ENCODE data around the gene BTBD9.

- TF ChIP-seq, protein P1, sequence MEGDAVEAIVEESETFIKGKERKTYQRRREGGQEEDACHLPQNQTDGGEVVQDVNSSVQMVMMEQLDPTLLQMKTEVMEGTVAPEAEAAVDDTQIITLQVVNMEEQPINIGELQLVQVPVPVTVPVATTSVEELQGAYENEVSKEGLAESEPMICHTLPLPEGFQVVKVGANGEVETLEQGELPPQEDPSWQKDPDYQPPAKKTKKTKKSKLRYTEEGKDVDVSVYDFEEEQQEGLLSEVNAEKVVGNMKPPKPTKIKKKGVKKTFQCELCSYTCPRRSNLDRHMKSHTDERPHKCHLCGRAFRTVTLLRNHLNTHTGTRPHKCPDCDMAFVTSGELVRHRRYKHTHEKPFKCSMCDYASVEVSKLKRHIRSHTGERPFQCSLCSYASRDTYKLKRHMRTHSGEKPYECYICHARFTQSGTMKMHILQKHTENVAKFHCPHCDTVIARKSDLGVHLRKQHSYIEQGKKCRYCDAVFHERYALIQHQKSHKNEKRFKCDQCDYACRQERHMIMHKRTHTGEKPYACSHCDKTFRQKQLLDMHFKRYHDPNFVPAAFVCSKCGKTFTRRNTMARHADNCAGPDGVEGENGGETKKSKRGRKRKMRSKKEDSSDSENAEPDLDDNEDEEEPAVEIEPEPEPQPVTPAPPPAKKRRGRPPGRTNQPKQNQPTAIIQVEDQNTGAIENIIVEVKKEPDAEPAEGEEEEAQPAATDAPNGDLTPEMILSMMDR (IDR thresholded peaks at IDR 0.05) = no peak
- no peak for TF ChIP-seq RCOR1 (IDR thresholded peaks at IDR 0.05; ENCODE audit: low read depth, low read length)
- TF ChIP-seq, protein P2, sequence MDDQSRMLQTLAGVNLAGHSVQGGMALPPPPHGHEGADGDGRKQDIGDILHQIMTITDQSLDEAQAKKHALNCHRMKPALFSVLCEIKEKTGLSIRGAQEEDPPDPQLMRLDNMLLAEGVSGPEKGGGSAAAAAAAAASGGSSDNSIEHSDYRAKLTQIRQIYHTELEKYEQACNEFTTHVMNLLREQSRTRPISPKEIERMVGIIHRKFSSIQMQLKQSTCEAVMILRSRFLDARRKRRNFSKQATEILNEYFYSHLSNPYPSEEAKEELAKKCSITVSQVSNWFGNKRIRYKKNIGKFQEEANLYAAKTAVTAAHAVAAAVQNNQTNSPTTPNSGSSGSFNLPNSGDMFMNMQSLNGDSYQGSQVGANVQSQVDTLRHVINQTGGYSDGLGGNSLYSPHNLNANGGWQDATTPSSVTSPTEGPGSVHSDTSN (IDR thresholded peaks at IDR 0.05) = no peak
- TF ChIP-seq CHD4 (IDR thresholded peaks at IDR 0.05; ENCODE audit: borderline replicate concordance) = no peak
- no peak for TF ChIP-seq POLR2A (IDR thresholded peaks at IDR 0.05; ENCODE audit: low read length)
- no peak for TF ChIP-seq MYC (IDR thresholded peaks at IDR 0.05; ENCODE audit: borderline replicate concordance, low read length)
- TF ChIP-seq RFX5 (IDR thresholded peaks at IDR 0.05) = no peak
- TF ChIP-seq ZFP36 (IDR thresholded peaks at IDR 0.05; ENCODE audit: borderline replicate concordance, partially characterized antibody) = no peak
- no peak for TF ChIP-seq KDM1A (IDR thresholded peaks at IDR 0.05; ENCODE audit: low read depth)
- no peak for TF ChIP-seq ELK1 (IDR thresholded peaks at IDR 0.05; ENCODE audit: low read depth, low read length)
- TF ChIP-seq, protein P3, sequence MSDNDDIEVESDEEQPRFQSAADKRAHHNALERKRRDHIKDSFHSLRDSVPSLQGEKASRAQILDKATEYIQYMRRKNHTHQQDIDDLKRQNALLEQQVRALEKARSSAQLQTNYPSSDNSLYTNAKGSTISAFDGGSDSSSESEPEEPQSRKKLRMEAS (IDR thresholded peaks at IDR 0.05) = no peak
- TF ChIP-seq RARB (CRISPR knock-in tag; IDR thresholded peaks at IDR 0.05) = no peak
Observed at GRCh38 chr6:38346291-38347079, 293.2 kb downstream of the BTBD9 start.

Data from A549 (cell line).